Measurements from ENCODE around the gene FAM180A. TPM values are rescaled to one million over a fixed set of nuclear protein-coding genes. Genes with fewer than 3 reads are reported as not detected.

The FAM180A gene
- total and polyA plus RNA-seq, 2 of the 8 experiments (the other 6 are each of a cell fraction or from before 2014, with no cell fraction given), result not detected

DNA sequence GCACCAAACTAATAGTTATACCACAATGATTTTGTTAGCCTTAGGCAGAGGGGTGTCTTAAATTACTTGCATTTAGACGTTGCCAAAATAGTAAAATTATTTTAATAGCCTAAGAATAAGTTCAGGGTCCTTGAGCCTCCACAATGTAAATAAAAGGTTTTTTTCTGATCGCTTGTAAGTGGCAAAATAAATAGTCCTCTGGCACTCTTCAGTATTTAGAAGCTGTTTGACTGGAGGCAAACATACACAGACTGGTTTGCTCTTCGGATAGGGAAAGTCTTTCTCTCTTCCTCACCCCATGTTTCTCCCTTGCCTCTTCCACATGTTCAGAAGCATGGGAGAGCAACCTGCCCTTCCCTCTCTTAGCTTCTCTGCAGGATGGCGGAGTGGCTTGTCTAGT lies 49.5 kb upstream of the FAM180A start:
- no peak overlapping the region for H3K18ac ChIP-seq (ENCODE audit: extremely low read depth, low read length)
- H3K56ac ChIP-seq (replicated peaks; ENCODE audit: insufficient read length, low read depth, low read length), result no peak overlapping the region
- FAIRE-seq (no peak), DNase-seq (ENCODE audit: low read depth in 1 of 2, low spot score in 2 of 2) (no peak)
- H2BK12ac ChIP-seq (ENCODE audit: low read depth, low read length), result no peak overlapping the region
- no peak overlapping the region for H2BK15ac ChIP-seq (ENCODE audit: low read length)
- TF ChIP-seq E2F6 (IDR thresholded peaks at IDR 0.05), result no peak
- no peak for TF ChIP-seq RXRA (IDR thresholded peaks at IDR 0.05; ENCODE audit: insufficient read depth, low read depth, low read length)
- no peaks in the 10 kb centered on the region for H3K79me1 ChIP-seq (ENCODE audit: low read depth, low read length)
- H3K23me2 ChIP-seq (ENCODE audit: low read depth, low read length), result no peaks in the 10 kb centered on the region
- CTCF ChIA-PET (ENCODE audit: partially characterized antibody), result interaction anchor here (0.6 to 5.2 kb wide), 11 partner anchors 8 to 1294 kb away, joined by 3 to 49 read pairs (median 6); partner anchors contain the start of gene SLC13A4
- H2BK20ac ChIP-seq (ENCODE audit: low read length), result no peak overlapping the region
- H2AFZ ChIP-seq (ENCODE audit: low read length), result no peak overlapping the region
- H3K27ac ChIP-seq (ENCODE audit: low read depth, low read length), result no peak overlapping the region
- no peak overlapping the region for H2BK120ac ChIP-seq (replicated peaks; ENCODE audit: low read depth, low read length)
- no peaks in the 10 kb centered on the region for H3K36me3 ChIP-seq (ENCODE audit: control insufficient read depth in 2 of 4, insufficient read depth in 4 of 4, low read length in 3 of 4)
- no peak overlapping the region for H3K23ac ChIP-seq (ENCODE audit: insufficient read length)
- peaks cover 0 to 2% (median 2%) of the 10 kb centered on the region in 4 experiments; a peak in 3 of 7 replicates for H3K4me1 ChIP-seq (replicated peaks in 1 of 4; ENCODE audit: control insufficient read depth in 3 of 4, insufficient read depth in 4 of 4, low read length in 3 of 4)
- H4K8ac ChIP-seq (ENCODE audit: extremely low read depth, insufficient read depth, low read length), result no peak overlapping the region
- H4K91ac ChIP-seq (replicated peaks; ENCODE audit: insufficient read length, low read length), result no peak overlapping the region
- WGBS, 2 experiments (ENCODE audit: extremely low coverage in 1 of 2, insufficient coverage in 1 of 2, insufficient read length in 1 of 2, insufficient replicate concordance in 2 of 2, low coverage in 1 of 2, low lambda C conversion rate in 2 of 2, missing lambda C conversion rate in 1 of 2), result 88% methylated on average over 4 of the region's 4 CpGs; no CpG with 5 or more reads in 1 of the 2 experiments
- H3K9ac ChIP-seq (replicated peaks in 1 of 4; ENCODE audit: extremely low read depth in 1 of 4, low read depth in 3 of 4, low read length in 3 of 4), result no peak overlapping the region
- H3K4ac ChIP-seq (replicated peaks; ENCODE audit: insufficient read length, low read depth, low read length), result no peak overlapping the region
- H3K4me2 ChIP-seq (ENCODE audit: insufficient read depth in 1 of 2, low read depth in 2 of 2, low read length in 2 of 2), result no peak overlapping the region
- POLR2A ChIA-PET (ENCODE audit: partially characterized antibody), result no interaction called here
- no peak overlapping the region for H3K4me3 ChIP-seq (ENCODE audit: extremely low read depth in 1 of 4, insufficient read depth in 2 of 4, low read depth in 3 of 4, low read length in 4 of 4)
- no peak overlapping the region for H2BK5ac ChIP-seq (ENCODE audit: low read depth, low read length)
- H3K79me2 ChIP-seq (ENCODE audit: control insufficient read depth in 1 of 2, insufficient read depth in 2 of 2, low read length in 2 of 2), result no peaks in the 10 kb centered on the region
- H2AK5ac ChIP-seq (ENCODE audit: low read depth, low read length), result no peak overlapping the region
- 0 out of 4 replicates have a peak, but pooled peaks cover 0 to 2% of the 10 kb centered on the region in 2 experiments for H3K9me3 ChIP-seq (ENCODE audit: insufficient read depth in 2 of 2, low read depth in 1 of 2, low read length in 1 of 2)
- no peaks in the 10 kb centered on the region for H4K20me1 ChIP-seq (replicated peaks in 1 of 2; ENCODE audit: control insufficient read depth in 1 of 2, insufficient read depth in 2 of 2, low read length in 2 of 2)
- H4K5ac ChIP-seq (ENCODE audit: insufficient read length, low read depth, low read length), result no peak overlapping the region
- H3K14ac ChIP-seq (ENCODE audit: insufficient read length), result no peak overlapping the region
- H3K27me3 ChIP-seq (replicated peaks in 1 of 4; ENCODE audit: control insufficient read depth in 3 of 4, extremely low read depth in 1 of 4, insufficient read depth in 3 of 4, low read length in 3 of 4), result no peaks in the 10 kb centered on the region; a peak in 1 of 7 replicates
